GM15510 (cell line): Measurements from ENCODE around the gene TYMS.

ENCODE experiments used
- POLR2A ChIP-seq: IDR thresholded peaks from 3 replicates; pipeline ENCODE4 v1.6.1; 2011; ENCODE audit warnings: borderline replicate concordance; ENCODE audit not compliant: insufficient read length; ENCODE audit errors: extremely low read depth

TYMS gene

DNA sequence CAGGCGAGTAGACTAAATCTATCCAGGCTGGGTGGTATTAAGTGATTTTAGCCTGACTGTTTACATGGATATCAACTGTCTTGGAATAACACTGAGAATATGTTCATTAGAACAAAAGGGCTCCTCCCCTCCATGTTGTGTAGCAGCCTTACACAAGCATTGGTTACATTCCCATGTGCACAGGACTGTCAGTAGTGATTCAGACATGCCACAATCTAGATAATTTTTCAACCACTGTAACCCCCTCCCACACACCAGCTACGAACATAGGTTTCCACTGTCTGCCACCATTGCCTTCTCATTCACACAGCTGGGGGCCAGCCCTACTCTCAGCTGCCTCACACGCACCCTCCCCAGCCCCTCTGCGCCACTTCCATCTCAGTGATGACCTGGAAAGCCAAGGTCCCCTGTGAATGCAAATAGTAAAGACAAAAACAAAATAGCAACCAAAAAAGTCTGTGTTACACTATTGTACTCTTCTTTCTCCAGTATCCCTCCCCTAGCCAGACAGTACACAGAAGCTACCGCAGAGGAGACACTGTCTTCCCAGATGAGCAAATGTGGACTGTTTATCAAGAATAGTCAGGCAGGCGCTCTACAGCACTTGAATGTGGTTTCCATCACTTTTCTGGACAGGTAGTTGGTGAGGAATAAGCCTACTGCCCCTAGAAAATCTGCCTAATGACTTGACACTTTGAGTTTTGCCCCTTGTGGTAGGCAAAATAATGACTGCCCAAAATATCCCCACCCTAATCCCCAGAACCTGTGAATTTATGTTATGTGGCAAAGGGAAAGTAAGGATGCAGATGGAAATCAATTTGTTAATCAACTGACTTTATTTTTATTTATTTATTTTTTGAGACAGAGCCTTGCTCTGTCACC lies 27.9 kb upstream of the TYMS start:
- TF ChIP-seq POLR2A, result no peak

DNA sequence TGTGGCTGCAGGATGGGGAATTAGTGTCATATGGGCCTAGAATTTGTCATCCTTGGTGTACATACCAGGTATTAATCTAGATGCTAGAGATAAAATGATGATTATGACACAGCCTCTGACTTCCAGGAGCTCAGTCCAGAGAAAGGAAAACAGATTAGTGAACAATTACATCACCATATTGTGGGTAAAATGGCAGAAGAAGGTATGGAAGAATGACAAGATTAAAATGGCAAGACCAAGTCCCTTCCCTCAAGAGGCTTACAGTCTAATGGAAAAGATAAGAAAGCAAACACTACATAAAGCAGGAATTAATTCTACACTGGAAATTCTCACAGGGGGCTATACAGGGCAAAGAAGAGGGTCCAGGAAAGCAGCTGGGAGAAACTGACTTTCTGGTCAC lies 25.9 kb upstream of the TYMS start:
- no peak for TF ChIP-seq POLR2A

DNA sequence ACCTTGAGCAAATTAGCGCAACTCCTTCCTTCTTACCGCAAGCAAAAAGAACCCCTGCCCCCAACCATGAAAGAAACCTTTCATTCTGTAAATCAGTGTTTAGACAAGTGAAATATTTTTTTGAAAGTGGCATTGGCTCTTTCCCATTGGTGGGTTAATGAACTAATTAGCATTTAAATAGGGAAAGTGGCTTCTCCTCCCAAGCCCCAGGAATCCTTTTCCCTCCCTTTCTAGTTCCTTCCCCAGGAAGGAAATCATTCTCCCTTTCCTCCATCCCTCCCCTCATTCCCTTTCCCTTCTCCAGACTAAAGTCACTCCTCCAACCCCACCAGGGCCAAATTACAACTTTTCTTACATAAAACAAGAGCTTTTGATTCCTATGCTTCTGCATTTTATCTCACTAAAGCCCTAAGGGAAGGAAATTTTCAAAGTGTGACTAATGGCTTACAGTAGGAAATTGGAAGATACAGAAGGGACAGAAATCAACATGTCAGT lies 22.9 kb upstream of the TYMS start:
- no peak for TF ChIP-seq POLR2A

DNA sequence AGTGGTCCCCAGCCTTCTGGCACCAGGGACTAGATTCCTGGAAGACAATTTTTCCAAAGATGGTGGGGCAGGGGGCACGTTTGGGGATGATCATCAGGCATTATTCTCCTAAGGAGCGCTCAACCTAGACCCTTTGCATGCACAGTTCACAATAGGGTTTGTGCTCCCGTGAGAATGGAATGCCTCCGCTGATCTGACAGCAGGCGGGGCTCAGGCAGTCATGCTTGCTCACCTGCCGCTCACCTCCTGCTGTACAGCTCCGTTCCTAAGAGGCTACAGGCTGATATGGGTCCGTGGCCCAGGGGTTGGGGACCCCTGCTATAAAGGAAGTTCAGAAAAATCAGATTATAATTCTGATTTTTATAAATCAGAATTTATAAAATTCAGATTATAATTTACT lies 22.3 kb upstream of the TYMS start:
- TF ChIP-seq POLR2A, result no peak

GRCh38 chr18:641224-641623 lies 16.2 kb upstream of the TYMS start:
- TF ChIP-seq POLR2A, result no peak

DNA sequence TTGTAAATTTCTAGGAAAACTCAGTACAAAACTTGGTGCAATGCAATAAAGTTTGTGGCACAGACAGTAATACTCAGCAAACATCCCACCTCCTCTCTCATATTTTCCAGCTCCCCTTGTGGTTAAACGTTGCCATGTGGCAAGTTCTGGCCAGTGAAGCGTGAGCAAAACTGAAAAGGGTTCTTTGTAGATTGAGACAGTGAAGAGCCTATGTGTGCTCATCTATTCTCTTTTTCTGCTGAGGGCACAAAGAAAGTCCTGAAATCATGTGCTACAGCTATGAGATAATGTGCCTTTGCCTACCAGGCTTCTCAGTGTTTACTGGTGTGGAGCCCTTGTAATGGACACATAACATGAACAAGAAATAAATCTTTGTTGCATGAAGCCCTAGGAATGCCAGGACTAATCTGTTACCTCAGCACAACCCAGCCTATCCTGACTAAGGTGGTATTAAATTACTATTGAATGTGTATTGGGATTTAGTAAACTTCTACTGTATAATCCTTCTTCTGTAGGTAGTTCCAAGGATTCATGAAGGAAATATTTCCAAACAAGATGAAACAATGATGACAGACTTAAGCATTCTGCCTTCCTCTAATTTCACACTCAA lies 13.0 kb upstream of the TYMS start:
- no peak for TF ChIP-seq POLR2A

GRCh38 chr18:647304-647703 lies 10.1 kb upstream of the TYMS start:
- no peak for TF ChIP-seq POLR2A

- TF ChIP-seq POLR2A, result no peak
These were observed 8.1 kb upstream of the TYMS start for GRCh38 chr18:649341-649740.

- no peak for TF ChIP-seq POLR2A
These were observed 7.0 kb upstream of the TYMS start for GRCh38 chr18:650428-650858.

DNA sequence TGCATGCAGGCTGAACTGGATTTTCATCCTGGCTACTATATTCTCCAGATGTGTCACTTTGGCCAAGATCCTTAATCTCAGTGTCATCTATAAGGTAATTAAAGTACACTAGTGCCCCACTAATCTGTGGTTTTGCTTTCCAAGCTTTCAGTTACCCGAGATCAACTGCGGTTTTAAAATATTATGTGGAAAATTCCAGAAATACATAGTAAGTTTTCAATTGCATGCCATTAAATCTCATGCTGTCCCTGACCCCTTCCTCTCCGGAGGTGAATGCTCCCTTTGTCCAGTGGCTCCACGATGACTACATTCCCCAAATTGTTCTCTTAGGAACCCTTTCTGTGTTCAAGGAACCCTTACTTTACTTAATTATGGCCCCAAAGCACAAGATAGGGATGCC lies 5.3 kb upstream of the TYMS start:
- TF ChIP-seq POLR2A, result no peak

DNA sequence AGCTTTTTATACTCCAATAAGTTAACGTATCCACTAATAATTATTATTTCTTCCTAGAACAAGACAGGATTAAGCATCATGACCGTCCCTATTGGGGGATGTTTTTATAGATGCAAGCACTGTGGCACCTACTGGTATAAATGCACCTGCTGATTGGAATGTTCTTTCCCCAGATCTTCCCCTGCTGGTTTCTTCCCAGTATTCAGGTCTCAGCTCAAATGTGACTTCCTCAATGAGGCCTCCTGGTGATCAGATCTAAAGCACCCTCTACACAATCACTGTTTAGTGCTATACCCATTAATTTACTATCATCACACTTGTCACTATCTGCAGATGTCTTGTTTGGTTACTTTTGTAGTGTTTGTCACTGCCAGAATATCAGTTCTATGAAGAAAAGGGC lies 3.9 kb upstream of the TYMS start:
- no peak for TF ChIP-seq POLR2A

- no peak for TF ChIP-seq POLR2A
These were observed 2.9 kb upstream of the TYMS start for GRCh38 chr18:654601-655000.

GRCh38 chr18:655445-655844 lies 2.0 kb upstream of the TYMS start:
- no peak for TF ChIP-seq POLR2A

- peak; percentile 78 for TF ChIP-seq POLR2A
These were observed 821 bp downstream of the TYMS start for GRCh38 chr18:658001-658946.

DNA sequence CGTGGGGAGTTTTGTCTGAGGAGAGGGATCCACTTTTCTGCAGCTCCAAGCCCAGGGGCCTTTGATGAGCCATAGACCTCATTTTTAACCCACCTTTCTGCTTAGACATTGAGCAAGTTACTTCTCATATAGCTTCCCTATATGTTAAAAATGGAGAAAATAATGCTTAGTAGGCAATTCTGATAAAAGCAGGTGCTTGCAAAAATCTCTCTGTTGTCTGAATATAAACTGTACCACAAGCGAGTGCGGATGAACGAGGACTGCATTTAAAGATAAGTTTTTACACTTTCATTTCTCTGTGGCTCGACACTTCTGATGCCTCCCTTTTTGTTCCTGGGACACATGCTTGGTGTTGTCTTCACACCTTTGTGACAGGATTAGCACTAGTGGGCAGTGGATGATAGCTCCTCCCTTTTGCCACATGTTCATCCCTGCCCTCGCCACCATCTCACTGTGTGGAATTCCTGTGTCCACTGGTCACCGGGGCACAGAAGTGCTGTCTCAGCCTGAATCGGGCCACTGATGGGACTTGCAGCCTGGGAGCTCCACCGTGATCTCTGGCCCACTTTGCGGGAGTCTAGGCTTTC lies 1.6 kb downstream of the TYMS start:
- no peak for TF ChIP-seq POLR2A

- no peak for TF ChIP-seq POLR2A
These were observed 2.1 kb downstream of the TYMS start for GRCh38 chr18:659597-659996.

DNA sequence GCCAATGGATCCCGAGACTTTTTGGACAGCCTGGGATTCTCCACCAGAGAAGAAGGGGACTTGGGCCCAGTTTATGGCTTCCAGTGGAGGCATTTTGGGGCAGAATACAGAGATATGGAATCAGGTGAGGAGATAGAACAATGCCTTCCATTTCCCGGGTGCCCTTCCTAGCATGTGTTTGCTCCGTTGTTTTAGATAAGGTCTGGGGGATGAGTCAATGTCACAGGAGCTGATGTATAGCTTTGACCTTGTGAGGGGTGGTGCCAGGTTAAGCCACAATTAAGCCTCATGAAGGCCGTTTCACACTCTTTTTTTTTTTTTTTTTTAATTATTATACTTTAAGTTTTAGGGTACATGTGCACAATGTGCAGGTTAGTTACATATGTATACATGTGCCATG lies 4.7 kb downstream of the TYMS start:
- TF ChIP-seq POLR2A, result no peak
